Smooth muscle cell of the brain vasculature (primary cell): ENCODE measurements around the gene TNNC2.
"Not testable (repeated sequence)": the region's sequence is repeated elsewhere in the genome, so short reads cannot be mapped to it uniquely, and the experiment has no call there.

Source experiments
- DNase-seq: peaks from one replicate; pipeline ENCODE4 v3.0.0-alpha.2; 2012; ENCODE audit warnings: low read depth, low spot score

The TNNC2 gene

DNA sequence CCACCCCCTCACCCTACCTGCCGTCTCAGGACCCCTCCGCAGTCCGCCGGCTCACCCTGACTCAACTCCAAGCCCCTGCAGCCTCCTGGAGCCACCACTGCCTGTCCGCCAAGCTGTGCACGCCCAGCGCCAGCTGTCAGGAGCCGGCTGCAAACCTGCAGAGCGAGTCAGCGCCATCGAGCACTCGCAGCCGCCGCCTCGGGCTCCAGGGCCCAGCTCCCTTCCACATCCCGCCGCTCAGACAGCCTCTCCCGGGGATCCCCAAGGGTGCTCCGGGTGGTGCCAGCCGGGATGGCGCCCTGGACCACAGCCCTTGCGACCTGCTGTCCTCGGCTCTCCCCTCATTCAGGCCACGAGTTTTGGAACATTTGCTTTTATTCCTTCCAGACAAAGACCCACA is 4.3 kb downstream of the TNNC2 start:
- no peak for DNase-seq

DNA sequence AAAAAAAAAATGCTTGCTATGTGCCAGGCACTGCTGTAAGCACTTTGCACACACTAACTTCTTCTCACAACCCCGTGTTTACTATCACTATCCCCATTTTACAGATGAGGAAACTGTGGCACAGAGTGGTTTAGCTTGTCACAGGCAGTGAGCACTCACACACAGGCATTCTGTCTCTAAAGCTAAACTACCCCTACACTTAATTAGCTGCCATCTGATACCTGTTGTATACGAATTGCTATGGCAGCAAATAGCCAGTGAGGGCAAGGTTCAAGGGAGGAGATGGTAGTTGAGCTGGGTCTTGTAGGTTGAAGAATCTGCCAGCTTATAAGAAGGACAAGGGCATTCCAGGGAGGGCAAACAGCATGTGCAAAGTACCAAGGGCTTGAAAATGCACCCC is 5.2 kb downstream of the TNNC2 start:
- DNase-seq, result no peak

DNA sequence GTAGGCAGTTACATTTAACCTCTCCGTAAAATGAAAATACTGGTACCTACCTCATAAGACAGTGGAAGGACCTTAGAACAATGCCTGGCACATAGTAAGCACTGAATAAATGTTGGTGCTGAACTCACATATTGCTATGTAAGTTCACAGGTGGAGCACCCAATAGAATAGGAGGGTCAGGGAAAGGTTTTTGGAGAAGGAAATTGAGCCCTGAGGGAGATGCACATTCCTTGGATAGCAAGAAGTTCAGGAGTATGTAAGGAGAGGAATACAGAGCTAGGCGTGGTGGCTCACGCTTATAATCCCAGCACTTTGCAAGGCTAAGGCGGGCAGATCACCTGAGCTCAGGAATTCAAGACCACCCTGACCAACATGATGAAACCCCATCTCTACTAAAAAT is 7.6 kb downstream of the TNNC2 start:
- no peak for DNase-seq

DNA sequence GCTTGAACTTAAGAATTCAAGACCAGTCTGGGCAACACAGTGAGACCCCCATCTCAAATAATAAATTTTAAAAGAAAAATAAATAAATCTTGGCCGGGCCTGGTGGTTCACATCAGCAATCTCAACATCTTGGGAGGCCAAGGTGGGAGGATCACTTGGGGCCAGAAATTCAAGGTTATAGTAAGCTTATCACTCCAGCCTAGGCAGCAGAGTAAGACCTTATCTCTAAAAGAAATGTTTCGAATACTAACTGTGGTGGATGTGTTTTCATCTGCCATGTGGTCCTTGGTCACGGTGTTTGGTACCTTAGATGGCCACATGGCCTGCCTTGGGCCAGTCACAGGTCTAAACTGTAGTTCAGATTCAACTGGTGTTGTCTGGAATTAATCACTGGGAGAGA is 8.9 kb downstream of the TNNC2 start:
- no peak for DNase-seq

DNA sequence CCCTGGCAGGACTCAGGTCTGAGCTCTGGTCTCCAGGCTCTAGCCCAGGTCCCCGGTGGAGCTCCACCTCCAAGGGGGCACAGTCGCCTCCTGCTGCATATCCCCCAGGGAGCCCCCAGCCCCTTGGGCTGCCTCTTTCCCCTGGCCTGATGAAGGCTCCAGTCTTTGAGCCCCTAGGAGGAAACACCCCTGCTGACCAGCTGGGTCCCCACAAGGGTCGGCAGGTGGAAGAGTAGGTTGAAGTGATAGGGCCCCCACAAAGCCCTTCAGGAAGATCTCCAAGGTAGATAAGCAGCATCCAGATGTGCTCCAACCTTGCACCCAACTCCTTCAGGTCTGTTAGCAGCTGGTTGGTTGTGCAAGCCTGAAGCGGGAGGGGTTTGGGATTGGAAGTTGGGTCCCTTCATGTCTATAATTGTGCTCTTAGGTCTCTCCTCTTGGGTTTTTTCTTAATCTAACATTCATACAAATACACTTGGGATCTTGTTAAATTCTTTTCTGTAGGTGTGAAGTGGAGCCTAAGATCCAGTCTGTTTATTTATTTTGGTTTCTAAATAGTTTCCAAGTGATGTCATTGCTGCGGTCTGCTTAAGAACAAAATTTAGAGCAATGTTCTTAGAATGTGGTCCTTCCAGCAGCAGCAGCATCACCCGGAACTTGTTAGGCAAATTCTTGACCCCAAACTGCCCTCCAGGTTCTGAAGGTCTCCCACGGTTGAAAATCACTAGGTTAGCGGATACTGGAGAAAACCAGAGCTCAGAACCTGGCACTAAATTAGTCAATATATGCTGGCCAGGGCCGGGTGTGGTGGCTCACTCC is 9.5 kb downstream of the TNNC2 start:
- no peak for DNase-seq

DNA sequence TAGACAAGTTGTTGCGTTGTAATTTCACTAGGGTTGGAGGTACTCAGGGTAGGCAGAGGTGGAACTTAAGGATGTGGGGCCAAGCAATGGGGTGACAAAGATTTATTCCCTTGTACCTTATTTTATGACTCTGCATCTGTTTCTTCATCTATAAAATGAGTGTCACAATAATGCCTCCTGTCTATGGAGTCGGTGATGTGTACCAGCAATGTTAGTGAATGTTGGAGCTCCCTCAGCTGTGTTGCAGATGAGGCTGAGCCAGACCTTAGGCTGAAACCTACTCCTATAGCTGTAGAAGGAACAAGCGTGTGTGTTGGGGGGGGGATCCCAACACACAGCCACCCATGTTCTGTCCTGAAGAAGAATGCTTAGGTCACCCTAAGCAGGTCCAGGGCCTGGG is 10.2 kb downstream of the TNNC2 start:
- no peak for DNase-seq

DNA sequence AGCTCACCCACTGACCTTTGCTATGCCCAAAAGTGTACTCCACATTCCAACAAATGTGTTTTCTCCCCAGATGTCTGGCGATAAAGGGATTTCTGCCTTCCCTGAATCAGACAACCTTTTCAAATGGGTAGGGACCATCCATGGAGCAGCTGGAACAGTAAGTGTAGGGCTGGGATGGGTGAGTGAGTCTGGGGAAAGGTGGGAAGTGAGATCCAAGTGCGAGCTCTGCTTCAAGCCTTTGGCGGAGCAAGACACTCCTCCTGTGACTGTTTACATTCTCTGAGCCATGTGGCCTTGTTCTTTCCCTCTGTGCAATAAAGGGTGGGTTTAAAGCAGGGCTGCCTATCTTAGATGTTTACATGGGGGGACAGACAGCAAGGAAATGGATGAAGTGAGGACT is 12.8 kb downstream of the TNNC2 start:
- no peak for DNase-seq

DNA sequence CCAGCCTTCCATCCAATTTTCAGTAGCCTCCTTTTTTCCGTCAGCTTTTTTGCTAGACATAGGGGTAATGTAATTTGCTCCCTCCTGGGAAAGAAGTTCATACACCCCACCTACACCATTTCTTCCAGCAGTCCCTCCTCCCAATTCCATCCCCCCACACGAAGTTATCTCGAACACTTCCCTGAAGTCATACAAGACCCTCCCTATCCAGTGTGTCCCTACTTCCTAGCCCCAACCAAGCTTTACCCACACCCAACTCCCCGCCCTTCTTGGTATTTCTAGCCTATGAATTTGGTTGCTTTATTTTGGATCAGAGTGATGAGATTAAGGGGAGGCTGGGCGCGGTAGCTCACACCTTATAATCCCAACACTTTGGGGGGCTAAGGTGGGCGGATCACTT is 13.6 kb downstream of the TNNC2 start:
- no peak for DNase-seq

DNA sequence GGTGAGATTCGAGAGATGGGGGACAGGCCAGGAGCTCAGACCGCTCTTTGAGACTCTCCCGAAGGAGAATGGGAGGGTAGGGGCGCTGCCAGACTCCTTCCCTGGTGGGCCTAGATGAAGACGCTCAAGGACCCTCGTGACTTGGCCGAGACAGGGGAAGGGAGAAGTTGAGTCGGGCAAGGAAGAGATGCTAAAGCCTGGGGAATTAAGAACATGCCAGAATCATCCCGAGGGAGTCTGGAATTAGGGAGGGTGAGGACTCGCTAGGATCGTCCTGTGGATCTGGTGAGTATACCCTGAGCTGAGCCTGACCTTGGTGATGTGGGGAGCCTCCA is 14.1 kb downstream of the TNNC2 start:
- no peak for DNase-seq

DNA sequence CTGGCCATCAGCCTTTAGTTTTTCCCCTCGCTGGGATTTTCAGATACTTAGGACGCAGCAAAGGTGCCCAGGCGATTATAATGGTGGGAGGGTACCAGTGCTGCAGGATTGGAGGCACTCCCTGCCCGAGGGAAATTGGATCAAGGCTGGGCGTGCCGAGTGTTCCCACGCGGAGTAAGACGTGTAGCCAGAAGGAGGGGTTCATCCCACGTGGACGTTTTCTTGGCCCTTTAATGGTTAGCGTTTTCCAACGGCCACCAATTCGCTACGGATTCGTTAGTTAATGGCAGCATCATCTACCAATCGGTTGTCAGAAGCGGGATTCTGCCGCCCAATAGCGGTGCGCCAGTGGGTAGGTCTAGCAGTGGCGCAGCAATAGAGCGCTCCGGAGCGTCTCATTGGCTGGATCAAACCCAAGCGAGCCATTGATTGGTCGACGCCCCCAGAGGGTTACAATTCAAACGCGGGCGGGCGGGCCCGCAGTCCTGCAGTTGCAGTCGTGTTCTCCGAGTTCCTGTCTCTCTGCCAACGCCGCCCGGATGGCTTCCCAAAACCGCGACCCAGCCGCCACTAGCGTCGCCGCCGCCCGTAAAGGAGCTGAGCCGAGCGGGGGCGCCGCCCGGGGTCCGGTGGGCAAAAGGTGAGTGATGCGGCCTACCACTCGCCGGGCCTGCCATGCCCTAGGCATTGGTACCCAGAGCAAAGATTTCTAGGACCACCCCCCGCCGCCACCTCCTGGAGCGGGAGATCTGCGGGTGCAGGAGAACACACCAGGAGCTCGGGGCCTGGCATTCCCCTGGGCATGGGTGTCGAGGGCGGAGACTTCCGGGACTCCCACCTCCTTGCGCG is 14.7 kb downstream of the TNNC2 start, which contains the start of gene UBE2C:
Gene UBE2C (plus strand): TSS at position 488 of the 849 bp plus-strand sequence. CDS start 52 bp downstream, at position 540.
- peak; percentile 98 for DNase-seq

DNA sequence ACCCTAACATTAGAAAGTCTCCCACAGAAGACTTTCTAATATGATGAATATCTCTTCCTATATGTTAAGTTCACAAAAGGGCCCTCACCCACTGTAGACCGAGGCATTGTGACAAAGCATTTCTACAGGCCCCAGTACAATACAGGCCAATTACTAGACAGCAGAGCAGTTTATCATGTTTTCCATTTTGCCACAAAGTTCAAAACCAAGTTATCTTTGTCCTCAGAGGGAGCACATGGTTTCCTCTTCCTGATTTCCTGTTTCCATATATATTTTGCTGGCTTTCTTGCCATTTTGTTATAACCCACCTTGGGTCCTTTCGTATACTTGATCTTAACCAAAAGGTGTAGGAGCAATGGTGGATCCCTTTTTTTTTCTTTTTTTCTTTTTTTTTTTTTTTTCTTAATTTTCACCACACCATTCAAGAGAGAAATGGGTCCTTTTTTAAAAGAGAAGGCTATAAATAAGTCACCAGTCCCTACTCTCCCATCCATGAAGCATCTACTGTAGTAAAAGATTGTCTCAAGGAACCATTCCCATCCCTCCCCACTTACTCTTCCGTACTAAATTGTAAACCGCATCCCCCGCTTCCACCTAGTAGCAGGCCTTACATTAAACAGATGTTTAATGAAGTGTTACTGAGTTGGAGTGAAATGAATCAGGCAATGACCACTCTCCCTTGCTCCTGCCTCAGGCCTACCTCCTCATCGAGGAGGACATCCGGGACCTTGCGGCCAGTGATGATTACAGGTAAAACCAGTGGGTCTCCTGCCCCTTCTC is 16.7 kb downstream of the TNNC2 start:
- no peak for DNase-seq

DNA sequence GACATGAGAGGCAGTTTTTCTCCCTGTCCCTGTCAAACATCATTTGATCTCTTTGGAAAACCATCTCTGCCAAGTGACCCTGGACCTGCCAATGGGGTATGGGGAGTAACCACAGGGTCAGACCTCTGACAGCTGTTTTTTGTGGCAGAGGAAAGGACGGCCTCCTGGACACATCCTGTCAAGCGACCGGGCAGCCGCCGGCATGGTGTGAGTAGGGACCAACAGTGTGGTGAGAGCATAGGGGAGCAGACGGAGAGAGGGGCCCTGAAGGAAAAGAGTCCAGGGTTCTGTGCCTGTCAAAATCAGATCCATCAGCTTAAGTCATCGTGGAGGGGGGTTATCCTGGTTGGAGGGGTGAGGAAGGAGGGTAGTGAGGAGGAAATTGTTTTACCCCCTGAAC is 25.3 kb downstream of the TNNC2 start:
- DNase-seq, result no peak

DNA sequence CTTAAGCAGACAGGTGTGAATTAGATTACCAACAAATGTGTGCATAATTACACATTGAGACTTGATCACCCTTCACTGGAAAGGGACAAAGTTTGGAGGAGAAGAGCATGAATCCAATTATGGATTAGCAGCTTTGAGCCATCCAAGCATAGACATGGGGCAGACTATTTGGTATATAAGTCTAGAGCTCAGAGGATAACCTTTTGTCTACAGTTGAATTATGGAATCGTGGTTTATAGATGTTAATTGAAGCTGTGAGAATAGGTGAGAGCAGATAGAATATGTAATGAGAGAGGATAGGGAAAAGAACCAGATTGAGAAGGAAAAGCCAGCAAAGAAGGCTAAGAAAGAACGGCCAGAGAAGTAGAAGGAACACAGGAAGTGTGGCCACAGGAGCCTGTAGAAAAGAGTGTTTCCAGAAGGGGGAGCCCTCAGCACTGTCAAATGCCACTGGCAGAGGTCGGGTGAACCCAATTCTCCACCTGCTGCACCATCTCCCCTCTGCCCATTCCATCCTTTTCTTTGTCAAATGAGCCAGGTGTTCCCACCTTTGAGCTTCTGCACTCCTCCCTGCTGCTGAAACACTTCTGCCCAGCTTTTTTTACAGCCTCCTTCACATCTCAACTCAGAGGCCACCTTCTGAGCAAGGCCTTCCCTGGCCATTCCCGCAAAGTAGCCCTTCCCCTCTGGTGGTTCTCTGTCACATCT is 28.0 kb downstream of the TNNC2 start:
- no peak for DNase-seq

DNA sequence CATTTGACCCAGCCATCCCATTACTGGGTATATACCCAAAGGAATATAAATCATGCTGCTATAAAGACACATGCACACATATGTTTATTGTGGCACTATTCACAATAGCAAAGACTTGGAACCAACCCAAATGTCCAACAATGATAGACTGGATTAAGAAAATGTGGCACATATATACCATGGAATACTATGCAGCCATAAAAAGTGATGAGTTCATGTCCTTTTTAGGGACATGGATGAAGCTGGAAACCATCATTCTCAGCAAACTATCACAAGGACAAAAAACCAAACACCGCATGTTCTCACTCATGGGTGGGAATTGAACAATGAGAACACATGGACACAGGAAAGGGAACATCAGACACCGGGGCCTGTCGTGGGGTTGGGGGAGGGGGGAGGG is 29.2 kb downstream of the TNNC2 start:
- not testable (repeated sequence) for DNase-seq

DNA sequence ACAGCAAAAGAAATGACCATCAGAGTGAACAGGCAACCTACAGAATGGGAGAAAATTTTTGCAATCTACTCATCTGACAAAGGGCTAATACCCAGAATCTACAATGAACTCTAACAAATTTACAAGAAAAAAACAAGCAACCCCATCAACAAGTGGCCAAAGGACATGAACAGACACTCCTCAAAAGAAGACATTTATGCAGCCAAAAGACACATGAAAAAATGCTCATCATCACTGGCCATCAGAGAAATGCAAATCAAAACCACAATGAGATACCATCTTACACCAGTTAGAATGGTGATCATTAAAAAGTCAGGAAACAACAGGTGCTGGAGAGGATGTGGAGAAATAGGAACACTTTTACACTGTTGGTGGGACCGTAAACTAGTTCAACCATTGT is 29.6 kb downstream of the TNNC2 start:
- DNase-seq, result not testable (repeated sequence)

DNA sequence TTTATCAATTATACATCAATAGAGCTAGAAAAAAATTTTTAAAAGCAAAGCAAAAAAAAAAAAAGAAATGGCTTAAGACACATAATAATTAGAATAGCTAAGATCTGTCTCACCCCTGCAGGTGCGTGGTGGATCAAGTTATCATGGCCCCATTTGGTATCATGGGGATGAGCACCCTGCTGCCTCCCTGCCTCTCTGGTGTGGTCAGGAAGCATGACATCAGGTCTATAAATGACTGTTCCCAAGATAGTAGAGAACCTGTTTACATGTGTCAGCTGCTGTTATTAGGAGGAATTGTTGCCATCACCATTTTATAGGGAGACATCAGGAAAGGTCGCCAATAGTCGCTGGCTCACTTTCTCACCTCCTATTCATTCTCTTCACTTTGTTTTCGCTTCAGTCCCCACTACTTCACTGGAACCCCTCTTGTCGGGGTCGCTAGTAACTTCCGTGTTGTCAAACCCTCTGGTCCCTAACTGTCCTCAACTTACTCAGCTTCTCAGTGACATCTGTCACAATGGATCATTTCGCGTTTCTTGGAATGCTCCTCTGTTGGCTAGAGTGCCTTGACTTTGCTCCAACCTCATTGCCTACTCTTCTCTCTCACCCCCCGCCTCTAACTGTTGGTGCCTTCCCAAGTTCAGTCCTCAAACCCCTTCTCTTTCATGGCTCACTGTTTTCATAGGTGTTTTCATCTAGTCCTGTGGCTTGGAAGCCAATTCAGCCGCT is 30.6 kb downstream of the TNNC2 start:
- DNase-seq, result no peak

DNA sequence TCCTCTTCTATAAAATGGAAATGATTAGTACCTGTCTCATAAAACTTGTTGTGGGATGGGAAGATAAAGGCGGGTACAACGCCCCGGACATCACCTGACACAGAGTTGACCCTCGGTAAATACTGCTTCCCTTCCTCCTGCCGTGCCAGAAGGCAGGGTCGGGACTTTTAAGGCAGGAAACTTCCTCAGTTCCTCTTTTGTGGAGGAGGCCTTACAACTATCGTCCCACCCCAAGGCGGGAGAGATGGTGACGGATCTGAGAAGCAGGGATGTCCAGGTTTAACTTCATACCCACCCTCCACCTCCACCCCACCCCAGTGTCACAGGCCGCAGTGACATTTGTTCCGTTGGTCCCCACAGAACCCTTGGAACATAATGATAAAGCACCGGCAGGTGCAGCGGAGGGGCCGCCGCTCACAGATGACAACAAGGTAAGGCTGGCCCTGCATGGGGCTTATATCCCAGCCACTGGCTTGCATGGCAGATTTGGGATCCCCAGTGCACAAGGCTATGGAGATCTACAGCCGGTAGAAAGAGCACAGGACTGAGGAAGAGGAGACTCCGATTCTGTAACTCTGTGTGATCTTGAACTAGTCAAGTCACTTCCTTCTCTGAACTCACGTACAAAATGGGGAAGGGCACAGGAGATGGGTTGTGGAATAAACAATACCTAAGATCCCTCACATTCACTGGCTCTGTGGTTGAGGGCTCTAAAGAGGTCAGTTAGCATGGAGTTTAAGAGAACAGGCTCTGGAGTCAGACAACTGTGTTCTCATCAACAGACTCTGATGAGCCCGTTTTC is 34.6 kb downstream of the TNNC2 start:
- DNase-seq, result no peak

DNA sequence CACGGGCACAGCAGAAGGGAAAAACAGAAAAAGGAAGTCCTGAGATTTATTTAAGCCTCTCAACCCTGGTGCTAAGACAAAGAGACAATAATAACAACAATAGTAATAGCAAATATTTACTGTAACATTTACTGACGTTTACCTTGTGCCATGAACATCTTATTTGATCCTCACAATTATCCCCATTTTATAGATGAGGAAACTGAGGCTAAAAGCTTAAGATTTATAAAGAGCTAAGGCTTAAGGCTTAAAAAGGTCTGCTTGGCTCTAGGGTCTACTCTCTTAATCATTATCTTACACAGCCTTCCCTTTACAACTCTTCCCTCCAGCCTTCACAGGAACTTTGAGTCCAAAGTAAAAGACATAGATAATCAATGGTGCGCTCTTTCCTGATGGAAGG is 38.8 kb downstream of the TNNC2 start:
- no peak for DNase-seq

DNA sequence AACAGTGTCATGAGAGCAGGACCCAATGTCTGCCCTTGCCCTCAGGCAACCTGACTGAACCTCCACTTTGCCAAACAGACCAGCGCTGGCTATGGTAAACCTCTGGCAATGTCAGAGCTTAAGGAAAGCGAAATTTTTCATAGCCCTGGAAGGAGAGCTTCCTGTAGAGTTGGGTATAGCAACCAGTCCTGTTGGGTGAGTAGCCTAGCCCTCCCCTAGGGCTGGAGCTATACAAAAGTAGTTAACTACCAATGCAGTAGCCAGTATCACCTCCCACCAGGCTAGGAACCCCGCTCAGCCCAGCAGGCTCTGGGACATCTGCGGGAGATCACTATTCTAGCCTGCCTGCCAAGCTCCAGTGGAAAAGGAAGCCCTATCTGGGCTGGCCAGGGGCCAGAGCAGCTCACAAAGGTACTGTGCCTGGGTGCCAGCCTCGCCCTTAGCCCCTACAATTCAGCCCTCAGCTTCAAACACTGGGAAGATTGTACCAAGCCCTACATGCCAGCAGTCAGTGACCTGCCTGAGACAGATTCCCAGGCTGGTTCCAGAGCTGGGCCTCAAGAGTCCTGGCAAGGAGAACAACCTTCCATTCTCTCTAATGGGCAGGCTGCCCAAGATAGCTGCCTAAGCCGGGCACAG is 43.3 kb downstream of the TNNC2 start:
- DNase-seq, result no peak

DNA sequence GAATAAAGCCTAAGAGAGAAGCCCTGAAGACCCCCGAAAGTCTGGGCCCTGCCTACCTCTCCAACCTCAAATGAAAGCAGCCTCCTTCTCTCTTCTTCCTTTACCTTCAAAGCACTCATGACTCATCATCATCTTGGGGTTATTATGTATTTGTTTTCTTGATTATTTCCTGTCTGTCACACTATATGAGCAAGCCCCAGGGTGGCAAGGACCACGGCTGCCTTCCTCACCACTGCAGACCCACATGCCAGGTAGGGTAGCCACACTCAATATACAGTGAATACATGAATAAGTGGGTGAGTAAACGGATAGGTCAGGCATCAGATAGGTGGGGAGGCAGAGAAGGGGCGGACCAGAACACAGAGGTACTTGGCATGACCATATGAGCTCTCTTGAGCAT is 44.2 kb downstream of the TNNC2 start:
- DNase-seq, result no peak
